ENCODE data around the gene SLC1A3. TPM values are rescaled to one million over a fixed set of nuclear protein-coding genes. Genes with fewer than 3 reads are reported as not detected.
"Not testable (repeated sequence)": the region's sequence is repeated elsewhere in the genome, so short reads cannot be mapped to it uniquely, and the experiment has no call there.

Gene SLC1A3
- total RNA-seq, 1 donor from 2014 or later = 0.82 TPM

DNA sequence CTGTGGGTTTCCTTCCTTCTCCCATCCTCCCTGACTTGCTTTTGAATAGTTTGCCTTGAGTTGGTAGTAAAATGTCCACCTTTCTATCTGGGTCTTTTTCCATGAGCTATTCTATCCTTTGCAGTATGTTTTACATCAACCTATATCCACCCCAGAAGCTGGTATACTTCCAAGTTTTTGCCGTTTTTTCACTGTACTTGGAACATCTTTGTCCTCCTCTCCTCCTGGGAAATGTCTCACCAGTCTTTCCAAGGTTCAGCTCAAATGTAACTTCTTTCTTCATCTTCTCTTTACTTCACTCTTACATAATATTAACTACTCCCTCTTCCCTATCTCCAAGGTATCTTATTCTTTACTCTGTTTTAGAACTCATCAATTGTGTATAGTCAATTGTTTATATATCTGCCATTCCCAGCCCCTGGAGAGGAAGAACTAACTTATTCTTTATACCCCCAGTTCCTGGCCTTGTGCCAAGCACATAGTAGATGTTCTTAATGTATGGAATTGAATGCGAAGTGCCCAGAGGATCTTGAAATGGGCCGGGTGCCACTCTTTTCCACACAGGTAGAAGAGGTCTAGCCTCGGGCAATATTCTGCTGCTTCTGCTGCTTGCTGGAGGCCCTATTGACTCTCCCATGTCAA is 34.9 kb upstream of the SLC1A3 start:
- no peaks in the 10 kb centered on the region for H3K36me3 Mint-ChIP-seq (ENCODE audit: low read depth)
- ATAC-seq (ENCODE audit: low read depth) = no peak
- no peaks in the 10 kb centered on the region for H3K9me3 Mint-ChIP-seq
- H3K4me3 Mint-ChIP-seq = no peak overlapping the region
- H3K27ac Mint-ChIP-seq = no peak overlapping the region
- ChIA-PET CTCF (no interaction called here), POLR2A (no interaction called here)
- no peaks in the 10 kb centered on the region for H3K4me1 Mint-ChIP-seq
- H3K27me3 Mint-ChIP-seq = no peaks in the 10 kb centered on the region
- intact Hi-C loops (cut with micrococcal nuclease) = no loop called here
- no peak for DNase-seq
- TF ChIP-seq, protein P1, sequence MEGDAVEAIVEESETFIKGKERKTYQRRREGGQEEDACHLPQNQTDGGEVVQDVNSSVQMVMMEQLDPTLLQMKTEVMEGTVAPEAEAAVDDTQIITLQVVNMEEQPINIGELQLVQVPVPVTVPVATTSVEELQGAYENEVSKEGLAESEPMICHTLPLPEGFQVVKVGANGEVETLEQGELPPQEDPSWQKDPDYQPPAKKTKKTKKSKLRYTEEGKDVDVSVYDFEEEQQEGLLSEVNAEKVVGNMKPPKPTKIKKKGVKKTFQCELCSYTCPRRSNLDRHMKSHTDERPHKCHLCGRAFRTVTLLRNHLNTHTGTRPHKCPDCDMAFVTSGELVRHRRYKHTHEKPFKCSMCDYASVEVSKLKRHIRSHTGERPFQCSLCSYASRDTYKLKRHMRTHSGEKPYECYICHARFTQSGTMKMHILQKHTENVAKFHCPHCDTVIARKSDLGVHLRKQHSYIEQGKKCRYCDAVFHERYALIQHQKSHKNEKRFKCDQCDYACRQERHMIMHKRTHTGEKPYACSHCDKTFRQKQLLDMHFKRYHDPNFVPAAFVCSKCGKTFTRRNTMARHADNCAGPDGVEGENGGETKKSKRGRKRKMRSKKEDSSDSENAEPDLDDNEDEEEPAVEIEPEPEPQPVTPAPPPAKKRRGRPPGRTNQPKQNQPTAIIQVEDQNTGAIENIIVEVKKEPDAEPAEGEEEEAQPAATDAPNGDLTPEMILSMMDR (IDR thresholded peaks at IDR 0.05) = no peak

GRCh38 chr5:36573438-36573837 is 33.0 kb upstream of the SLC1A3 start:
- Mint-ChIP-seq H3K27me3 (no peaks in the 10 kb centered on the region), H3K4me1 (no peaks in the 10 kb centered on the region), H3K4me3 (no peak overlapping the region), H3K9me3 (no peaks in the 10 kb centered on the region), H3K27ac (no peak overlapping the region), H3K36me3 (ENCODE audit: low read depth) (no peaks in the 10 kb centered on the region)
- intact Hi-C loops (cut with micrococcal nuclease) = no loop called here
- DNase-seq = no peak
- ATAC-seq (ENCODE audit: low read depth) = no peak
- POLR2A ChIA-PET = no interaction called here
- CTCF ChIA-PET = no interaction called here
- TF ChIP-seq, protein P1 (IDR thresholded peaks at IDR 0.05) = no peak

- Mint-ChIP-seq H3K9me3 (peaks cover 3% of the 10 kb centered on the region), H3K27me3 (no peaks in the 10 kb centered on the region), H3K36me3 (ENCODE audit: low read depth) (no peaks in the 10 kb centered on the region), H3K4me3 (no peak overlapping the region), H3K27ac (no peak overlapping the region), H3K4me1 (no peaks in the 10 kb centered on the region)
- DNase-seq (no peak), ATAC-seq (ENCODE audit: low read depth) (no peak)
- CTCF ChIA-PET = no interaction called here
- TF ChIP-seq, protein P1 (IDR thresholded peaks at IDR 0.05) = no peak
- intact Hi-C loops (cut with micrococcal nuclease) = no loop called here
- POLR2A ChIA-PET = no interaction called here
Measured at GRCh38 chr5:36575361-36575781, 31.0 kb upstream of the SLC1A3 start.

- H3K27me3 Mint-ChIP-seq = no peaks in the 10 kb centered on the region
- ChIA-PET CTCF (no interaction called here), POLR2A (no interaction called here)
- H3K36me3 Mint-ChIP-seq (ENCODE audit: low read depth) = no peaks in the 10 kb centered on the region
- peaks cover 3% of the 10 kb centered on the region for H3K9me3 Mint-ChIP-seq
- no peaks in the 10 kb centered on the region for H3K4me1 Mint-ChIP-seq
- ATAC-seq (ENCODE audit: low read depth) (no peak), DNase-seq (no peak)
- intact Hi-C loops (cut with micrococcal nuclease) = no loop called here
- no peak overlapping the region for H3K4me3 Mint-ChIP-seq
- TF ChIP-seq, protein P1 (IDR thresholded peaks at IDR 0.05) = no peak
- H3K27ac Mint-ChIP-seq = no peak overlapping the region
Measured at GRCh38 chr5:36576721-36577120, 29.7 kb upstream of the SLC1A3 start.

DNA sequence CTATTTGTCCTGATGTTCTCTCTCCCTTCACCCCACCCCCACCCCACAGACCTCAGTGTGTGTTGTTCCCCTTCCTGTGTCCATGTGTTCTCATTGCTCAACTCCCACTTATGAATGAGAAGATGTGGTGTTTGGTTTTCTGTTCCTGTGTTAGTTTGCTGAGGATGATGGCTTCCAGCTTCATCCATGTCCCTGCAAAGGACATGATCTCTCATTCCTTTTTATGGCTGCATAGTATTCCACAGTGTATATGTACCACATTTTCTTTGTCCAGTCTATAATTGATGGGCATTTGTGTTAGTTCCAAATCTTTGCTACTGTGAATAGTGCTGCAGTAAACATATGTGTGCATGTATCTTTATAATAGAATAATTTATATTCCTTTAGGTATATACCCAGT is 26.5 kb upstream of the SLC1A3 start:
- DNase-seq; H3K9me3 Mint-ChIP-seq; ATAC-seq (ENCODE audit: low read depth); CTCF ChIA-PET; H3K36me3 Mint-ChIP-seq (ENCODE audit: low read depth); H3K27ac Mint-ChIP-seq; H3K4me3 Mint-ChIP-seq; intact Hi-C loops (cut with micrococcal nuclease); H3K27me3 Mint-ChIP-seq; H3K4me1 Mint-ChIP-seq; POLR2A ChIA-PET: not testable (repeated sequence)

GRCh38 chr5:36581070-36581469 is 25.3 kb upstream of the SLC1A3 start:
- DNase-seq (no peak), ATAC-seq (ENCODE audit: low read depth) (no peak)
- TF ChIP-seq, protein P1 (IDR thresholded peaks at IDR 0.05) = no peak
- no peaks in the 10 kb centered on the region for H3K36me3 Mint-ChIP-seq (ENCODE audit: low read depth)
- no peak overlapping the region for H3K4me3 Mint-ChIP-seq
- POLR2A ChIA-PET = interaction anchor here (0.5 kb wide), 1 partner anchor 798 kb away, joined by 6 read pairs; the partner anchor contains the start of gene WDR70
- no peaks in the 10 kb centered on the region for H3K4me1 Mint-ChIP-seq
- CTCF ChIA-PET = no interaction called here
- peaks cover 3% of the 10 kb centered on the region for H3K9me3 Mint-ChIP-seq
- peaks cover 3% of the 10 kb centered on the region for H3K27me3 Mint-ChIP-seq
- intact Hi-C loops (cut with micrococcal nuclease) = no loop called here
- no peak overlapping the region for H3K27ac Mint-ChIP-seq
